ENCODE data around the gene RAP1A.

Gene RAP1A

DNA sequence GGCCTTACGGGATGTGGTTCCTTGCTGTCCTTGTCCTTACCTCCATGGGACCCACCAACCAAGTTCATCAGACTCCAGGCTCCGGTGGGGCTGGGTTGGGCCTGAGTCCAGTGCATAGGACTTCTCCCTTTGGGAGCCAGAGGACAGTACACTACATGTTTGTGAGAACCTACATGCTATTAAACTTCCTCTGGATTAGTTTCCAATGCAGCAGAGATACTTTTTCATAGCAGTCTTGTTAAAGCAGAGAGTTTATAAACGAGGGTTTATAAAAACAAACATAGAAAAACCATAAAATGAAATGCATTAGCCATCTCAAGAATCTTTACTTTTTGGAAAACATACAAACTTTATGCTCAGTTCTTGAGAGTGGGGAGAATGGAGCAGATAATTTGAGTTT, 86.3 kb downstream of the RAP1A start:
- H3K27me3 ChIP-seq = no peaks in the 10 kb centered on the region
- no peak overlapping the region for H3K4me3 ChIP-seq (ENCODE audit: low read depth, low read length)
- TF ChIP-seq, protein P1, sequence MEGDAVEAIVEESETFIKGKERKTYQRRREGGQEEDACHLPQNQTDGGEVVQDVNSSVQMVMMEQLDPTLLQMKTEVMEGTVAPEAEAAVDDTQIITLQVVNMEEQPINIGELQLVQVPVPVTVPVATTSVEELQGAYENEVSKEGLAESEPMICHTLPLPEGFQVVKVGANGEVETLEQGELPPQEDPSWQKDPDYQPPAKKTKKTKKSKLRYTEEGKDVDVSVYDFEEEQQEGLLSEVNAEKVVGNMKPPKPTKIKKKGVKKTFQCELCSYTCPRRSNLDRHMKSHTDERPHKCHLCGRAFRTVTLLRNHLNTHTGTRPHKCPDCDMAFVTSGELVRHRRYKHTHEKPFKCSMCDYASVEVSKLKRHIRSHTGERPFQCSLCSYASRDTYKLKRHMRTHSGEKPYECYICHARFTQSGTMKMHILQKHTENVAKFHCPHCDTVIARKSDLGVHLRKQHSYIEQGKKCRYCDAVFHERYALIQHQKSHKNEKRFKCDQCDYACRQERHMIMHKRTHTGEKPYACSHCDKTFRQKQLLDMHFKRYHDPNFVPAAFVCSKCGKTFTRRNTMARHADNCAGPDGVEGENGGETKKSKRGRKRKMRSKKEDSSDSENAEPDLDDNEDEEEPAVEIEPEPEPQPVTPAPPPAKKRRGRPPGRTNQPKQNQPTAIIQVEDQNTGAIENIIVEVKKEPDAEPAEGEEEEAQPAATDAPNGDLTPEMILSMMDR (IDR thresholded peaks at IDR 0.05; ENCODE audit: low read depth, low read length) = no peak
- H3K9me3 ChIP-seq = no peaks in the 10 kb centered on the region
- H3K4me1 ChIP-seq = no peaks in the 10 kb centered on the region
- H3K36me3 ChIP-seq = peaks cover 11% of the 10 kb centered on the region
- no peak for DNase-seq

DNA sequence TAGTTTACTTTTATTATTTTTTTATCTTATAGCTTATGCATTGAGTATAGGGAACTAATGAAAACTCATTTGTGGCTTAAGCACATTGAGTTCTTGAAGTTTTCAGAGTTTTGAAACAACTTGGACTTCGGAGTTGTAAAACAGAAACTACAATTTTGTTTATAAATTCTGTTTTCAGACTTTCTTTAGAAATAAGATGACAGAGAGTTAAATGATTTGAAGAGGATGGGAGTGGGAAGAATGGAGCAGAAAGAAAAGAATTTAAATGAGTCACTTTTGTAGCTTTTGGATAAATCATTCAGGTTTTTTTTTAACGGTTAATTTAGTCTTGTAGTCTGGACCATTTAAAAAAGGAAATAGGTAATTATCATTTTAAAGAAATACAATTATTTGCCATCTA, 87.3 kb downstream of the RAP1A start:
- Histone ChIP-seq H3K9me3 (no peaks in the 10 kb centered on the region), H3K36me3 (peaks cover 4% of the 10 kb centered on the region), H3K27me3 (no peaks in the 10 kb centered on the region), H3K4me3 (ENCODE audit: low read depth, low read length) (no peak overlapping the region), H3K4me1 (no peaks in the 10 kb centered on the region)
- TF ChIP-seq, protein P1 (IDR thresholded peaks at IDR 0.05; ENCODE audit: low read depth, low read length) = no peak
- DNase-seq = no peak

DNA sequence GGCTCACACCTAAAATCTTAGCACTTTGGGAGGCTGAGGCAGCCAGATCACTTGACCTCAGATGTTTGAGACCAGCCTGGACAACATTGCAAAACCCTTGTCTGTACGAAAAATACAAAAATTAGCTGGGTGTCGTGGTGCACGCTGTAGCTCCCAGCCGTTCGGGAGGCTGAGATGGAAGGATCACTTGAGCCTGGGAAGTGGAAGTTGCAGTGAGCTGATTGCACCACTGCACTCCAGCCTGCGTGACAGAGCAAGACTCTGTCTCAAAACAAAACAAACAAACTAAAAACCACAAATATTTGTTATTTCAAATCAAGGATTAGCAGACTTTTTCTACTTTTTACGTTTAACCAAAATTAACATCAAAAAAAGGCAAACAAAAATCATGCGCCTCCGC, 88.3 kb downstream of the RAP1A start:
- no peaks in the 10 kb centered on the region for H3K4me1 ChIP-seq
- TF ChIP-seq, protein P1 (IDR thresholded peaks at IDR 0.05; ENCODE audit: low read depth, low read length) = no peak
- H3K9me3 ChIP-seq = no peaks in the 10 kb centered on the region
- no peak for DNase-seq
- no peaks in the 10 kb centered on the region for H3K27me3 ChIP-seq
- H3K36me3 ChIP-seq = peaks cover 3% of the 10 kb centered on the region
- H3K4me3 ChIP-seq (ENCODE audit: low read depth, low read length) = no peak overlapping the region

DNA sequence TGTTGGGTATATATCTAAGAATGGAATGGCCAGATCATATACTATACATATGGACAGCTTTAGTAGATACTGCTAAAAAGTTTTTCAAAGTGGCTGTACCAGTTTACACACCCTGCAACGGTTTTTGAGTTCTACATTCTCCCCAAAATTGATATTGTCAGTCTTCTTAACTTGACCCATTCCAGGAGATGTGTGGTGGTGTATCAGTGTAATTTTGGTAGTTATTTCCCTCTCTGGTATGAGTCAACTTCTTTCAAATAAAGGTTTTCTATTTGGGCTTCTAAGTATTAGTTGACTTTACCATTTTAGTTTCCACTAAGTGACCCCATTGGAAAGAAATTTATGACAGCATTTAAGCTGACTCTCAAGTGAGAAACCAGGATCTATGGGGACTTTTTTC, 90.4 kb downstream of the RAP1A start:
- TF ChIP-seq, protein P1 (IDR thresholded peaks at IDR 0.05; ENCODE audit: low read depth, low read length) = no peak
- H3K36me3 ChIP-seq = no peaks in the 10 kb centered on the region; the same call in 1 of the 2 replicates
- no peak for DNase-seq
- H3K4me1 ChIP-seq = no peaks in the 10 kb centered on the region
- no peaks in the 10 kb centered on the region for H3K27me3 ChIP-seq
- no peaks in the 10 kb centered on the region for H3K9me3 ChIP-seq
- H3K4me3 ChIP-seq (ENCODE audit: low read depth, low read length) = no peak overlapping the region

DNA sequence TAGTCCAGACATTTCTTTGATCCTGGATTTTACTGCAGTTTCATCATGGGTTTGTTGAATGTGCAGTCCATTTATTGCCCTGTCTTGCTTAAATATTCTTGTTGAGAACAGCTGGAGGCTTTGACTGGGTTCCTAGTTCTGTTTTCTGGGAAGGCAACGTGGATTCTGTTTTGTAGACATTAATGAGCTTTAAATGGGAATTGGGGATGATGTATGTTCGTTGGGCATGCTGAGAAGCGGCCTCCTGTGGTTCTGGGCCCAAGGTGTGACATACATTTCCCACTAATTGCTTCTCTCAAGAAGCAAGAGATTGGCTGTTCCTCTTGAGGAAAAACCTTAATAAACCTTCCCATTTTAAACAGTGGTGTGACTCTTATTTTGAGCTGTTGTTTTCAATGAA, 96.7 kb downstream of the RAP1A start:
- Histone ChIP-seq H3K4me3 (ENCODE audit: low read depth, low read length) (no peak overlapping the region), H3K27me3 (no peaks in the 10 kb centered on the region), H3K36me3 (no peaks in the 10 kb centered on the region), H3K9me3 (no peaks in the 10 kb centered on the region), H3K4me1 (no peaks in the 10 kb centered on the region)
- no peak for DNase-seq
- TF ChIP-seq, protein P1 (IDR thresholded peaks at IDR 0.05; ENCODE audit: low read depth, low read length) = no peak

DNA sequence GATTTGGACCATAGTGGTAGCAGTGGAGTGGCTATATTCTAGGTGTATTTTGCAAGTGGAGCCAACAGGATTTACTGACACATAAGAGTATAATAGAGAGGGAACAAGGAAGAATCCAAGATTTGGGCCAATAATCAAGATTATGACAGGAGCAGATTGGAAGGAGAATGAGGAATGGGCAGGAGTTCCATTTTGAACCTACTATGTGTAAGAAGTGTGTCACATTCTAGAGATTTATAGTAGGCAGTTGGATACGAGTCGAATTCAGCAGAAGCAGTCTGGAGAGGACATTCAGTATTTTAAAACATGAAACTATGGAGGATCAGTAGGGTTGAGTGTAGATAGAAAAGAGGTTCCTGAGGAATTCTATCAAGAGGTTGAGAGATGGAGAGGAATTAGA, 97.9 kb downstream of the RAP1A start:
- H3K36me3 ChIP-seq = no peaks in the 10 kb centered on the region
- H3K9me3 ChIP-seq = no peaks in the 10 kb centered on the region
- H3K4me1 ChIP-seq = no peaks in the 10 kb centered on the region
- DNase-seq = no peak
- TF ChIP-seq, protein P1 (IDR thresholded peaks at IDR 0.05; ENCODE audit: low read depth, low read length) = no peak
- no peaks in the 10 kb centered on the region for H3K27me3 ChIP-seq
- H3K4me3 ChIP-seq (ENCODE audit: low read depth, low read length) = no peak overlapping the region

Measured in BE2C (cell line).